ENCODE measurements around the gene SCYGR7. TPM values are rescaled to one million over a fixed set of nuclear protein-coding genes. Genes with fewer than 3 reads are reported as not detected.

SCYGR7 gene
- total and polyA plus RNA-seq, 2 of the 13 experiments (the other 11 are each of a cell fraction or from before 2014, with no cell fraction given), result not detected

GRCh38 chr2:227706859-227707258 is 21.3 kb upstream of the SCYGR7 start (continued):
- TF ChIP-seq MTA1 (CRISPR knock-in tag; IDR thresholded peaks at IDR 0.05; ENCODE audit: borderline replicate concordance) (peak; percentile 98), MZF1 (CRISPR knock-in tag; IDR thresholded peaks at IDR 0.05; ENCODE audit: borderline replicate concordance) (no peak), ZNF556 (CRISPR knock-in tag; IDR thresholded peaks at IDR 0.05; ENCODE audit: borderline replicate concordance) (peak; percentile 89; the same call in 1 of the 2 replicates), RAD21 (CRISPR knock-in tag; IDR thresholded peaks at IDR 0.05) (no peak), ZNF841 (CRISPR knock-in tag; IDR thresholded peaks at IDR 0.05; ENCODE audit: borderline replicate concordance) (no peak), RORA (CRISPR knock-in tag; IDR thresholded peaks at IDR 0.05) (no peak), ZNF33B (CRISPR knock-in tag; IDR thresholded peaks at IDR 0.05) (no peak), RCOR2 (CRISPR knock-in tag; IDR thresholded peaks at IDR 0.05) (peak; percentile 78; the same call in 1 of the 2 replicates), SMYD3 (CRISPR knock-in tag; IDR thresholded peaks at IDR 0.05) (no peak), ZNF567 (CRISPR knock-in tag; IDR thresholded peaks at IDR 0.05; ENCODE audit: borderline replicate concordance) (no peak), ARID2 (CRISPR knock-in tag; IDR thresholded peaks at IDR 0.05; ENCODE audit: borderline replicate concordance) (no peak), POLR2G (IDR thresholded peaks at IDR 0.05; ENCODE audit: low read depth, low read length) (no peak), KMT2A (CRISPR knock-in tag; IDR thresholded peaks at IDR 0.05) (no peak), ETV5 (CRISPR knock-in tag; IDR thresholded peaks at IDR 0.05; ENCODE audit: borderline replicate concordance) (no peak; the same call in 1 of the 2 replicates), GFI1 (CRISPR knock-in tag; IDR thresholded peaks at IDR 0.05; ENCODE audit: borderline replicate concordance) (peak; percentile 55; the same call in 1 of the 2 replicates), XBP1 (CRISPR knock-in tag; IDR thresholded peaks at IDR 0.05) (no peak), MTF2 (CRISPR knock-in tag; IDR thresholded peaks at IDR 0.05; ENCODE audit: borderline replicate concordance) (no peak), NR0B2 (CRISPR knock-in tag; IDR thresholded peaks at IDR 0.05) (no peak), SMARCC2 (IDR thresholded peaks at IDR 0.05) (no peak), PAX8 (CRISPR knock-in tag; IDR thresholded peaks at IDR 0.05; ENCODE audit: borderline replicate concordance) (no peak), MLX (CRISPR knock-in tag; IDR thresholded peaks at IDR 0.05) (peak; percentile 57; the same call in 1 of the 2 replicates), ZMAT3 (CRISPR knock-in tag; conservative IDR thresholded peaks at IDR 0.05) (no peak), ZFP36L1 (CRISPR knock-in tag; IDR thresholded peaks at IDR 0.05) (0 out of 2 replicates have a peak, but pooled peaks have one; percentile 45), MAFG (CRISPR knock-in tag; IDR thresholded peaks at IDR 0.05) (no peak)
- TF ChIP-seq, protein P1, sequence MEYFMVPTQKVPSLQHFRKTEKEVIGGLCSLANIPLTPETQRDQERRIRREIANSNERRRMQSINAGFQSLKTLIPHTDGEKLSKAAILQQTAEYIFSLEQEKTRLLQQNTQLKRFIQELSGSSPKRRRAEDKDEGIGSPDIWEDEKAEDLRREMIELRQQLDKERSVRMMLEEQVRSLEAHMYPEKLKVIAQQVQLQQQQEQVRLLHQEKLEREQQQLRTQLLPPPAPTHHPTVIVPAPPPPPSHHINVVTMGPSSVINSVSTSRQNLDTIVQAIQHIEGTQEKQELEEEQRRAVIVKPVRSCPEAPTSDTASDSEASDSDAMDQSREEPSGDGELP (IDR thresholded peaks at IDR 0.05; ENCODE audit: borderline replicate concordance, low read depth), result peak; percentile 52; the same call in 1 of the 2 replicates
- TF ChIP-seq, protein P2, sequence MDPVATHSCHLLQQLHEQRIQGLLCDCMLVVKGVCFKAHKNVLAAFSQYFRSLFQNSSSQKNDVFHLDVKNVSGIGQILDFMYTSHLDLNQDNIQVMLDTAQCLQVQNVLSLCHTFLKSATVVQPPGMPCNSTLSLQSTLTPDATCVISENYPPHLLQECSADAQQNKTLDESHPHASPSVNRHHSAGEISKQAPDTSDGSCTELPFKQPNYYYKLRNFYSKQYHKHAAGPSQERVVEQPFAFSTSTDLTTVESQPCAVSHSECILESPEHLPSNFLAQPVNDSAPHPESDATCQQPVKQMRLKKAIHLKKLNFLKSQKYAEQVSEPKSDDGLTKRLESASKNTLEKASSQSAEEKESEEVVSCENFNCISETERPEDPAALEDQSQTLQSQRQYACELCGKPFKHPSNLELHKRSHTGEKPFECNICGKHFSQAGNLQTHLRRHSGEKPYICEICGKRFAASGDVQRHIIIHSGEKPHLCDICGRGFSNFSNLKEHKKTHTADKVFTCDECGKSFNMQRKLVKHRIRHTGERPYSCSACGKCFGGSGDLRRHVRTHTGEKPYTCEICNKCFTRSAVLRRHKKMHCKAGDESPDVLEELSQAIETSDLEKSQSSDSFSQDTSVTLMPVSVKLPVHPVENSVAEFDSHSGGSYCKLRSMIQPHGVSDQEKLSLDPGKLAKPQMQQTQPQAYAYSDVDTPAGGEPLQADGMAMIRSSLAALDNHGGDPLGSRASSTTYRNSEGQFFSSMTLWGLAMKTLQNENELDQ (CRISPR knock-in tag; IDR thresholded peaks at IDR 0.05; ENCODE audit: borderline replicate concordance), result no peak
- TF ChIP-seq, protein P3, sequence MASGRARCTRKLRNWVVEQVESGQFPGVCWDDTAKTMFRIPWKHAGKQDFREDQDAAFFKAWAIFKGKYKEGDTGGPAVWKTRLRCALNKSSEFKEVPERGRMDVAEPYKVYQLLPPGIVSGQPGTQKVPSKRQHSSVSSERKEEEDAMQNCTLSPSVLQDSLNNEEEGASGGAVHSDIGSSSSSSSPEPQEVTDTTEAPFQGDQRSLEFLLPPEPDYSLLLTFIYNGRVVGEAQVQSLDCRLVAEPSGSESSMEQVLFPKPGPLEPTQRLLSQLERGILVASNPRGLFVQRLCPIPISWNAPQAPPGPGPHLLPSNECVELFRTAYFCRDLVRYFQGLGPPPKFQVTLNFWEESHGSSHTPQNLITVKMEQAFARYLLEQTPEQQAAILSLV (CRISPR knock-in tag; IDR thresholded peaks at IDR 0.05; ENCODE audit: borderline replicate concordance), result no peak
